ENCODE data around the gene SERPINI2. TPM values are rescaled to one million over a fixed set of nuclear protein-coding genes. Genes with fewer than 3 reads are reported as not detected.

The SERPINI2 gene
- total RNA-seq, 2 donors from 2014 or later: 2.2 TPM; not detected in 1

- Histone ChIP-seq H3K4me1 (no peaks in the 10 kb centered on the region), H3K27ac (no peak overlapping the region), H3K4me3 (no peak overlapping the region), H3K36me3 (no peaks in the 10 kb centered on the region), H3K9me3 (no peaks in the 10 kb centered on the region), H3K27me3 (no peaks in the 10 kb centered on the region)
- TF ChIP-seq CTCF (IDR thresholded peaks at IDR 0.05): no peak
- DNase-seq (ENCODE audit: low spot score): no peak
These were observed 10.7 kb upstream of the SERPINI2 start for GRCh38 chr3:167484551-167484950.

GRCh38 chr3:167483708-167484475 is 10.1 kb upstream of the SERPINI2 start:
- no peak for DNase-seq (ENCODE audit: low spot score)
- Histone ChIP-seq H3K36me3 (no peaks in the 10 kb centered on the region), H3K4me1 (no peaks in the 10 kb centered on the region), H3K27me3 (no peaks in the 10 kb centered on the region), H3K9me3 (no peaks in the 10 kb centered on the region), H3K4me3 (no peak overlapping the region), H3K27ac (no peak overlapping the region)
- no peak for TF ChIP-seq CTCF (IDR thresholded peaks at IDR 0.05)

GRCh38 chr3:167481164-167481563 is 7.3 kb upstream of the SERPINI2 start:
- H3K27me3 ChIP-seq: no peaks in the 10 kb centered on the region
- no peaks in the 10 kb centered on the region for H3K4me1 ChIP-seq
- no peak overlapping the region for H3K27ac ChIP-seq
- no peaks in the 10 kb centered on the region for H3K9me3 ChIP-seq
- no peak for DNase-seq (ENCODE audit: low spot score)
- TF ChIP-seq CTCF (IDR thresholded peaks at IDR 0.05): no peak
- H3K36me3 ChIP-seq: no peaks in the 10 kb centered on the region
- no peak overlapping the region for H3K4me3 ChIP-seq

GRCh38 chr3:167480748-167481147 is 6.9 kb upstream of the SERPINI2 start:
- no peak for TF ChIP-seq CTCF (IDR thresholded peaks at IDR 0.05)
- H3K27ac ChIP-seq: no peak overlapping the region

GRCh38 chr3:167469381-167469780 is 4.5 kb downstream of the SERPINI2 start:
- Histone ChIP-seq H3K27ac (no peak overlapping the region), H3K4me1 (no peaks in the 10 kb centered on the region), H3K36me3 (no peaks in the 10 kb centered on the region), H3K27me3 (no peaks in the 10 kb centered on the region), H3K9me3 (no peaks in the 10 kb centered on the region), H3K4me3 (no peak overlapping the region)
- no peak for TF ChIP-seq CTCF (IDR thresholded peaks at IDR 0.05)
- no peak for DNase-seq (ENCODE audit: low spot score)

More at GRCh38 chr3:167480748-167481147, 6.9 kb upstream of the SERPINI2 start:
- H3K9me3 ChIP-seq: no peaks in the 10 kb centered on the region
- no peaks in the 10 kb centered on the region for H3K4me1 ChIP-seq
- DNase-seq (ENCODE audit: low spot score): no peak
- no peak overlapping the region for H3K4me3 ChIP-seq
- no peaks in the 10 kb centered on the region for H3K27me3 ChIP-seq
- no peaks in the 10 kb centered on the region for H3K36me3 ChIP-seq
